Fibroblast of the conjunctiva (primary cell): Measurements from ENCODE around the gene ICE2.

Experiments used
- DNase-seq: peaks from one replicate; pipeline ENCODE4 v3.0.0-alpha.2; 2010; ENCODE audit warnings: low read depth

Gene ICE2

GRCh38 chr15:60478566-60479360 is at the start of gene ICE2:
Gene ICE2 (minus strand): TSS chr15:60479142. CDS start chr15:60477977, 1,165 bp downstream.
- peak; percentile 87 for DNase-seq

- no peak for DNase-seq
These were observed 49.6 kb upstream of the ICE2 start for GRCh38 chr15:60528530-60528929.

- no peak for DNase-seq
These were observed 48.5 kb upstream of the ICE2 start for GRCh38 chr15:60527456-60527855.

GRCh38 chr15:60526127-60526616 is 47.2 kb upstream of the ICE2 start:
- DNase-seq, result no peak

- no peak for DNase-seq
These were observed 46.5 kb upstream of the ICE2 start for GRCh38 chr15:60525341-60526039.

GRCh38 chr15:60523056-60523455 is 44.1 kb upstream of the ICE2 start:
- no peak for DNase-seq

DNA sequence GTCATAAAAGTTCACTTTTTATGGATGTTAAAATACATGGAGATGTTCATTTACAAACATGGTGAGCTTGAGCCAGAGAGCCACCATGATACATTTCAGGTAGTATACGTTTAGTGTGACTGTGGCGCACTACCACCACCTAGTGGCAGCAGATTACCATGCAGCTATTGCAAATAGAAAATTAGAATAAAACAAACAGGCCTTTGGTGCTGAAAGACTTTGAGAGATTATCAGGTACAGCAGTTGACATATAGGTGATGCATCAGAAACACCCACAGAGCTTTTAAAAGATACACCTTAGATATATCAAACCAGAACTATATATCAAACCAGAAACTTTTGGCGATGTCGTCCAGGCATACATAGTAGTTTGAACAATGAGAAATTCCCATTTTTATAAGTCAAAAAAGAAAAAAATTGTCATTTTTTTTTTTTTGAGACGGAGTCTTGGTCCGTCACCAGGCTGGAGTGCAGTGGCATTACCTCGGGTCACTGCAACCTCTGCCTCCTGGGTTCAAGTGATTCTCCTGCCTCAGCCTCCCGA is 42.0 kb upstream of the ICE2 start:
- DNase-seq, result peak; percentile 54

DNA sequence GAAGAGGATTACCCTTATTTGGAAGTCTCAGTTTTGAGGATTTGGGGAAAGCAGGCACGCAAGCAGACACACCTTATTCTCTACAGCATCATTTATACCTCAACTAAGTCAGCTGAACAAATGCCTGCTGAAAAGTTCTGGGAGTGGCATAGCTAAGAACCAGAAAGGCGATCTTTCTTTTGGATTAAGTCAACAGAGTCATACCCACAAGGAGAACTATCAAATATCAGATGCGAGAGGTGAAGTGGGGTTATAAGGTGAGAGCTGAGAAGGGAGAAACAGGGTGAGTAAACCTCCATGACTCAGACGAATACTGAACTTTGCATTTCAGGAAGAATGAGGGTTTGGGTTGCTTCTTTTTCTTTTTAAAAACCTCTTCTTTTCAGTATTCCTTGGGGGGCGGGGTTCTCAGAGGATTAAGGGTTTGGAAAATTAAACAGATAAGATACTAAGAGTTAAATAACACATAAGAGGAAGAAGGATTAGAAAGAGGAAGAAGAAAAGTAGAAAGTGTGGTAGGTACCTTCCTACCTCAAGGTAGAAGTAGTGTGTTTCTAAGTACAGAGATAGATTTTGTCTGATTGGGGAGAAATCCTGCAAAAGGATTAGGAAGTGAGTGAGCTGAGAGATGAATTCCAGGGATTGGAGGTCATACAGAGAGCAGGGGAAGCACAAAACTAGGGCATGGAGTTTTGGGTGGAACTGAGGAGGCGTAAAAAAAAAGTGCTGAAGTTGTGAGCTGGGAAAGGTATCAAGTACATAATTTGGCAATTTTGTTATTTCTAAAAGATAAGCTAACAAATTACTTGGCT is 41.3 kb upstream of the ICE2 start:
- DNase-seq, result no peak

- no peak for DNase-seq
These were observed 40.3 kb upstream of the ICE2 start for GRCh38 chr15:60519218-60519617.

GRCh38 chr15:60518511-60518910 is 39.6 kb upstream of the ICE2 start:
- no peak for DNase-seq

- DNase-seq, result no peak
These were observed 35.4 kb upstream of the ICE2 start for GRCh38 chr15:60514261-60514881.

DNA sequence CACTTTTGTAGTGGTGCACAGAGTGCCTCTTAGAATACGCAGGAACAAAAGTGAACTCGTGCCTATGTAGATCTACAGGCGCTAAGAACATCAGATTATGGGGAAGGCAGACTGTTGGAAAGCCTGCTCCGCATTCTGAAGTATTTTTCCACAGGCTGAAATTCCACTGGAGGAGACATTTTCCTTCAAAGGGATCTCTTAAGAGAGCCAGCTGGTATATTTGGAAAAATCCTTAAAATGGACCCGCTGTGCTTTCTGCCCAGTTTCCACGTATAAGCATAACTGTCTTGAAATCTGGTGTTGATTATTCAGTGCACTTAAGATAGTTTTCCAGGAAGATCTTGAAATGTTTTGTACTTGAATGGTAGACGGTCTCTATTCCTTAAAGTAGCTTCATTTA is 34.7 kb upstream of the ICE2 start:
- DNase-seq, result no peak

GRCh38 chr15:60512937-60513336 is 34.0 kb upstream of the ICE2 start:
- no peak for DNase-seq

GRCh38 chr15:60511351-60512031 is 32.5 kb upstream of the ICE2 start:
- no peak for DNase-seq

- DNase-seq, result no peak
These were observed 31.1 kb upstream of the ICE2 start for GRCh38 chr15:60510006-60510405.

DNA sequence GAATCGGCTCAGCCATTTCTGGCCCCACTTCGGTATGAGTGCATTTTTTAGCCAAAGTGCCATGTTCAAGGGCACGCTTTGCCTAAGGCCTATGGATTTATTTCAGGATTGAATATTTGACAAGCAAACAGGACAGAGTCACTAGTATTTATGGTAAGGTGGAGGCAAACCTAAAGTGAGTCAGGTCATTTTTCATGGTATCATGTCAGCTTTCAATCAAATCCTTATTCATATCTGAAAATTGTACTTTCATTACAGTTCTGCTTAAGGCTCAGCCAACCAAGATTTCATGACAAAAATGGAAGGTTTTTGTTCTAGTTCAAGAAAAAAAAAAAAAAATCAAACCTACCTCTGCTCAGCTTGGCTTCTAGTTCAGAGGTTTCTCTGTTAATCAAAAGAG is 30.5 kb upstream of the ICE2 start:
- DNase-seq, result no peak

GRCh38 chr15:60508442-60508841 is 29.5 kb upstream of the ICE2 start:
- no peak for DNase-seq

- peak; percentile 70 for DNase-seq
These were observed 28.9 kb upstream of the ICE2 start for GRCh38 chr15:60507596-60508424.

DNA sequence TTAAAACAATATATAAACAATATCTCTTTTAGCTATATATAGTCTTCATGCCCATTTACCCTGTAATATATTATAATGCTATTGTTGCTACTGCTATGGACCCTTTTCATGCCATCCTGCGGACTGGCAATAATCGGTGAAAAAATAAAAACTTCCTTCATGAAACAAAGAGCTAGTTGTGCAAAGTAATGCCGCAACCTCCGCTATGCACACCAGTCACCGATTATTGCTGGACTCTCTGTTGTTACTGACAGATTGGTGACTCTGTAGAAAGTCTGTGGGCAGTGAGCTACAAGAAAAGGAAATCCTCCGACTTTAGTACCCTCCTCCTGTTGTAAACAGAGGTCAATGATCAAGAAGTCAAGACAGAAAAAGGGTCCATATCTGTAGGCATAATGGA is 17.9 kb upstream of the ICE2 start:
- DNase-seq, result no peak

GRCh38 chr15:60494108-60494507 is 15.2 kb upstream of the ICE2 start:
- no peak for DNase-seq
